CD4-positive, alpha-beta T cell treated with Interleukin-4 for 1 hour (primary cell): ENCODE results near the gene SLC16A4.
"Not testable (repeated sequence)": the region's sequence is repeated elsewhere in the genome, so short reads cannot be mapped to it uniquely, and the experiment has no call there.

Source experiments
- DNase-seq, 2 donors: peaks; one replicate each; pipeline ENCODE4 v3.0.0-alpha.2; 2020 to 2022

SLC16A4 gene

GRCh38 chr1:110390692-110391245, at the start of gene SLC16A4:
Gene SLC16A4, minus strand, starts transcription at chr1:110391026. Its CDS starts 1,703 bp downstream, at chr1:110389323.
- DNase-seq: no peak

GRCh38 chr1:110439873-110440272, 49.0 kb upstream of the SLC16A4 start:
- not testable (repeated sequence) for DNase-seq

GRCh38 chr1:110438893-110439292, 48.1 kb upstream of the SLC16A4 start:
- DNase-seq: no peak

GRCh38 chr1:110437645-110438299, 46.9 kb upstream of the SLC16A4 start:
- not testable (repeated sequence) for DNase-seq

- no peak for DNase-seq
Observed at GRCh38 chr1:110436635-110437034, 45.8 kb upstream of the SLC16A4 start.

GRCh38 chr1:110434946-110435345, 44.1 kb upstream of the SLC16A4 start:
- DNase-seq: no peak

GRCh38 chr1:110433803-110434202, 43.0 kb upstream of the SLC16A4 start:
- DNase-seq: peak in 1 of 2 donors; percentile 39

- no peak for DNase-seq
Observed at GRCh38 chr1:110433213-110433612, 42.4 kb upstream of the SLC16A4 start.

- DNase-seq: no peak
Observed at GRCh38 chr1:110430901-110431300, 40.1 kb upstream of the SLC16A4 start.

GRCh38 chr1:110430366-110430765, 39.5 kb upstream of the SLC16A4 start:
- DNase-seq: no peak

- no peak for DNase-seq
Observed at GRCh38 chr1:110428946-110429345, 38.1 kb upstream of the SLC16A4 start.

- no peak for DNase-seq
Observed at GRCh38 chr1:110426854-110427253, 36.0 kb upstream of the SLC16A4 start.

GRCh38 chr1:110425612-110426152, 34.9 kb upstream of the SLC16A4 start:
- DNase-seq: no peak

- no peak for DNase-seq
Observed at GRCh38 chr1:110424699-110425611, 34.1 kb upstream of the SLC16A4 start.

GRCh38 chr1:110420874-110421793, 30.3 kb upstream of the SLC16A4 start:
- DNase-seq: peak in 1 of 2 donors; percentile 45

GRCh38 chr1:110420023-110420662, 29.3 kb upstream of the SLC16A4 start:
- DNase-seq: no peak

GRCh38 chr1:110418729-110419128, 27.9 kb upstream of the SLC16A4 start:
- no peak for DNase-seq

GRCh38 chr1:110413045-110413444, 22.2 kb upstream of the SLC16A4 start:
- DNase-seq: not testable (repeated sequence)

- DNase-seq: peak; percentile 69 to 76
Observed at GRCh38 chr1:110412576-110412975, 21.8 kb upstream of the SLC16A4 start.

GRCh38 chr1:110411173-110411735, 20.4 kb upstream of the SLC16A4 start:
- DNase-seq: no peak

GRCh38 chr1:110409316-110409715, 18.5 kb upstream of the SLC16A4 start:
- no peak for DNase-seq
